Middle frontal gyrus (tissue), 1 donor: Measurements from ENCODE around the gene GRIK2.

Source experiments
- DNase-seq: peaks from one replicate; pipeline ENCODE4 v3.0.0-alpha.2; 2015; ENCODE audit warnings: low spot score; ENCODE audit errors: extremely low spot score

GRIK2 gene

GRCh38 chr6:101711518-101711917 is 318.0 kb downstream of the GRIK2 start:
- DNase-seq: no peak

- DNase-seq: no peak
Measured at GRCh38 chr6:101716387-101716786, 322.9 kb downstream of the GRIK2 start.

GRCh38 chr6:101716810-101717209 is 323.3 kb downstream of the GRIK2 start:
- DNase-seq: no peak

- no peak for DNase-seq
Measured at GRCh38 chr6:101719521-101719920, 326.0 kb downstream of the GRIK2 start.

GRCh38 chr6:101722471-101722870 is 329.0 kb downstream of the GRIK2 start:
- no peak for DNase-seq

GRCh38 chr6:101722991-101723579 is 329.6 kb downstream of the GRIK2 start:
- DNase-seq: no peak

- DNase-seq: no peak
Measured at GRCh38 chr6:101728388-101728787, 334.9 kb downstream of the GRIK2 start.

GRCh38 chr6:101728956-101729355 is 335.4 kb downstream of the GRIK2 start:
- no peak for DNase-seq

- no peak for DNase-seq
Measured at GRCh38 chr6:101730954-101731353, 337.4 kb downstream of the GRIK2 start.

- no peak for DNase-seq
Measured at GRCh38 chr6:101733899-101734298, 340.4 kb downstream of the GRIK2 start.

GRCh38 chr6:101738481-101738880 is 345.0 kb downstream of the GRIK2 start:
- DNase-seq: no peak

GRCh38 chr6:101740631-101741030 is 347.1 kb downstream of the GRIK2 start:
- no peak for DNase-seq

- no peak for DNase-seq
Measured at GRCh38 chr6:101741474-101742171, 348.1 kb downstream of the GRIK2 start.

GRCh38 chr6:101747160-101747559 is 353.7 kb downstream of the GRIK2 start:
- DNase-seq: no peak

- no peak for DNase-seq
Measured at GRCh38 chr6:101747716-101748115, 354.2 kb downstream of the GRIK2 start.

- DNase-seq: no peak
Measured at GRCh38 chr6:101755931-101756330, 362.4 kb downstream of the GRIK2 start.

GRCh38 chr6:101758368-101758767 is 364.9 kb downstream of the GRIK2 start:
- DNase-seq: no peak

- DNase-seq: no peak
Measured at GRCh38 chr6:101760843-101761621, 367.5 kb downstream of the GRIK2 start.

- no peak for DNase-seq
Measured at GRCh38 chr6:101762851-101763250, 369.3 kb downstream of the GRIK2 start.

- no peak for DNase-seq
Measured at GRCh38 chr6:101765281-101765680, 371.8 kb downstream of the GRIK2 start.

GRCh38 chr6:101770116-101770515 is 376.6 kb downstream of the GRIK2 start:
- no peak for DNase-seq

GRCh38 chr6:101776919-101777350 is 383.4 kb downstream of the GRIK2 start:
- DNase-seq: no peak
